Measurements from ENCODE around the gene GADD45B. TPM values are rescaled to one million over a fixed set of nuclear protein-coding genes. Genes with fewer than 3 reads are reported as not detected.

GADD45B gene
- total RNA-seq, 1 experiment from 2014 or later: 24.7 TPM

DNA sequence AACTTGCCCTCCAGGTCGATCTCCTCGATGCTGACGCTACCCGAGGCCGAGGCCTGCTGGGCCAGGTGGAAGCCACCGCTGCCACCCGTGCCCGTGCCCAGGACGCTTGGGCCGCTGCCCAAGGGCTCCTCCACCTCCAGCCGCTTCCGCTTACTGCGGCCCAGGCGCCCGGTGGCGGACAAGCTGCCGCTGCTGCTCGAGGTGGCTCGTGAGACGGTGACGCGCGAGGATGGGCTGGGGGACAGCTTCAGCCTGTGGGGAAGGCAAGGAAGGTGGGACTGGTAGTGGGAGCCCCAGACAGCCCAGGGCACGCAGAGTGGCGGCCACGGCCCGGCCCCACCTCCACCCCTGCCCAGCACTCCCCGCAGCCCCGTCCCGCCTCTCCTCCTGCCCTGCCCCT is 42.1 kb upstream of the GADD45B start:
- H4K20me1 ChIP-seq (ENCODE audit: insufficient read depth): no peaks in the 10 kb centered on the region
- CTCF ChIA-PET: no interaction called here

DNA sequence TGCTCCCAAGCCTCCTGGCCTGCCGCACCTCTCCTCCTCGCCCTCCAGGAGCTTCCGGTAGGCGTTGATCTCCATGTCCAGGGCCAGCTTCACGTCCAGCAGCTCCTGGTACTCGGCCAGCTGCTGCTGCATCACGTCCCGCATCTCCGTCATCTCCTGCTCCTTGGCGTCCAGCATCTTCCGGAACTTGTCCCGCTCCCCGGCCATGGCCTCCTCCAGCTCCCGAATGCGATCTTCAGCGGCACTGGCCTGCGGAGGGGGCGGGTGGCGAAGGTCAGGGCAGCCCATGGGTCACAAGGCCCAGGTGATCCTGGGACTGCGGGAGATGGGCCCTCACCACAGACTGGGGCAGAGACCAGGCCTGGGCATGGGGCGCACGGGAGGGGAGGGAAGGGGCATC is 41.7 kb upstream of the GADD45B start:
- BruUV-seq (replicated peaks): TSS peak; percentile 40
- no peaks in the 10 kb centered on the region for H3F3A ChIP-seq (ENCODE audit: insufficient read depth, low read depth)
- no peak overlapping the region for H3K4me2 ChIP-seq
- no peaks in the 10 kb centered on the region for H3K9me2 ChIP-seq (ENCODE audit: insufficient read depth)
- CTCF ChIA-PET: no interaction called here
- no peak overlapping the region for H3K27ac ChIP-seq
- H3K27me3 ChIP-seq (ENCODE audit: insufficient read depth, low read depth): no peaks in the 10 kb centered on the region
- intact Hi-C loops (cut with micrococcal nuclease; ENCODE audit: unreplicated experiment): no loop called here
- TF ChIP-seq, protein P1, sequence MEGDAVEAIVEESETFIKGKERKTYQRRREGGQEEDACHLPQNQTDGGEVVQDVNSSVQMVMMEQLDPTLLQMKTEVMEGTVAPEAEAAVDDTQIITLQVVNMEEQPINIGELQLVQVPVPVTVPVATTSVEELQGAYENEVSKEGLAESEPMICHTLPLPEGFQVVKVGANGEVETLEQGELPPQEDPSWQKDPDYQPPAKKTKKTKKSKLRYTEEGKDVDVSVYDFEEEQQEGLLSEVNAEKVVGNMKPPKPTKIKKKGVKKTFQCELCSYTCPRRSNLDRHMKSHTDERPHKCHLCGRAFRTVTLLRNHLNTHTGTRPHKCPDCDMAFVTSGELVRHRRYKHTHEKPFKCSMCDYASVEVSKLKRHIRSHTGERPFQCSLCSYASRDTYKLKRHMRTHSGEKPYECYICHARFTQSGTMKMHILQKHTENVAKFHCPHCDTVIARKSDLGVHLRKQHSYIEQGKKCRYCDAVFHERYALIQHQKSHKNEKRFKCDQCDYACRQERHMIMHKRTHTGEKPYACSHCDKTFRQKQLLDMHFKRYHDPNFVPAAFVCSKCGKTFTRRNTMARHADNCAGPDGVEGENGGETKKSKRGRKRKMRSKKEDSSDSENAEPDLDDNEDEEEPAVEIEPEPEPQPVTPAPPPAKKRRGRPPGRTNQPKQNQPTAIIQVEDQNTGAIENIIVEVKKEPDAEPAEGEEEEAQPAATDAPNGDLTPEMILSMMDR (conservative IDR thresholded peaks at IDR 0.05): no peak
- no peak for TF ChIP-seq EZH2 (IDR thresholded peaks at IDR 0.05; ENCODE audit: low read depth)
- H3K4me3 ChIP-seq: no peak overlapping the region
- H2AFZ ChIP-seq: no peak overlapping the region
- POLR2A ChIA-PET (ENCODE audit: unreplicated experiment): interaction anchor here (0.6 kb wide), 1 partner anchor 12 kb away, joined by 3 read pairs; no protein-coding TSS in a partner anchor
- H3K4me1 ChIP-seq (replicated peaks; ENCODE audit: insufficient read depth): no peaks in the 10 kb centered on the region
- no peaks in the 10 kb centered on the region for H3K9me3 ChIP-seq (ENCODE audit: insufficient read depth, low read depth)
- no peaks in the 10 kb centered on the region for H4K20me1 ChIP-seq (ENCODE audit: insufficient read depth)
- H3K79me2 ChIP-seq (ENCODE audit: low read depth): no peaks in the 10 kb centered on the region
- no peaks in the 10 kb centered on the region for H3K36me3 ChIP-seq (ENCODE audit: low read depth)
- DNase-seq: no peak

More for the DNA sequence above, 42.1 kb upstream of the GADD45B start:
- Histone ChIP-seq H3K79me2 (ENCODE audit: low read depth) (no peaks in the 10 kb centered on the region), H3K27me3 (ENCODE audit: insufficient read depth, low read depth) (no peaks in the 10 kb centered on the region), H3F3A (ENCODE audit: insufficient read depth, low read depth) (peaks cover 2% of the 10 kb centered on the region; the same call in 1 of the 2 replicates), H3K4me1 (replicated peaks; ENCODE audit: insufficient read depth) (no peaks in the 10 kb centered on the region), H3K36me3 (ENCODE audit: low read depth) (no peaks in the 10 kb centered on the region), H3K9me3 (ENCODE audit: insufficient read depth, low read depth) (no peaks in the 10 kb centered on the region), H3K4me3 (no peak overlapping the region), H3K27ac (no peak overlapping the region), H3K9me2 (ENCODE audit: insufficient read depth) (no peaks in the 10 kb centered on the region), H2AFZ (no peak overlapping the region), H3K4me2 (no peak overlapping the region)
- POLR2A ChIA-PET (ENCODE audit: unreplicated experiment): no interaction called here
- no peak for DNase-seq
- TF ChIP-seq EZH2 (IDR thresholded peaks at IDR 0.05; ENCODE audit: low read depth): no peak
- TF ChIP-seq, protein P1 (conservative IDR thresholded peaks at IDR 0.05): no peak
- intact Hi-C loops (cut with micrococcal nuclease; ENCODE audit: unreplicated experiment): no loop called here
- BruUV-seq (replicated peaks): no TSS peak

DNA sequence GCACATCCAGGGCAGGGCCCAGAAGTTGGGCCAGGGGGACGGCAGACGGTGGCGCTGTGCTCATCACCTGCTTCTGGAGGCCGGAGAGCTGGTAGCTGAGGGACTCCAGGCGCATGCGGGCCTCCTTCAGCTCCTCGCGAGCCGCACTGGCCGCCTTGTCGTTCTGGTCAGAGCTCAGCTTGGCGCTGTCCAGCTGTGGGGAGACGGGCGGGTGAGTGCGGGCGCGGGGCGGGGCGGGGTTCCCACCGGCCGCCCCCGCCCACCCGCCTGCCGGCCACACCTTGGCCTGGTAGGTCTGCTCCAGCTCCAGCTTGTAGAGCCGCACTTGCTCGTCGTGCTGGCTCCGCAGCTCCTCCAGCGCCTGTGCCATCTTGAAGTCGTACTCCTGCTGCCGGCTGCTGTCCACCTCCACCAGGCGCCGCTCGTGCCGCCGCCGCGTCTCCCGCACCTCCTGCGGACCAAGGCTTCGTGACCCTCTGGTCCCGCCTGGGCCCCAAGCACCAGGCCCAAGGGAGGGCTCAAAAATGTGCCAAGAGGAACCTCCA is 41.1 kb upstream of the GADD45B start:
- no TSS peak for BruUV-seq (replicated peaks)
- Histone ChIP-seq H3K9me3 (ENCODE audit: insufficient read depth, low read depth) (no peaks in the 10 kb centered on the region), H3K4me2 (no peak overlapping the region), H3K4me3 (no peak overlapping the region), H3K79me2 (ENCODE audit: low read depth) (no peaks in the 10 kb centered on the region), H4K20me1 (ENCODE audit: insufficient read depth) (no peaks in the 10 kb centered on the region), H3K36me3 (ENCODE audit: low read depth) (no peaks in the 10 kb centered on the region), H3K4me1 (replicated peaks; ENCODE audit: insufficient read depth) (no peaks in the 10 kb centered on the region), H3F3A (ENCODE audit: insufficient read depth, low read depth) (no peaks in the 10 kb centered on the region), H3K9me2 (ENCODE audit: insufficient read depth) (no peaks in the 10 kb centered on the region), H3K27me3 (ENCODE audit: insufficient read depth, low read depth) (no peaks in the 10 kb centered on the region), H3K27ac (no peak overlapping the region), H2AFZ (no peak overlapping the region)
- ChIA-PET POLR2A (ENCODE audit: unreplicated experiment) (interaction anchor here (0.6 kb wide), 1 partner anchor 13 kb away, joined by 3 read pairs; no protein-coding TSS in a partner anchor), CTCF (no interaction called here)
- TF ChIP-seq EZH2 (IDR thresholded peaks at IDR 0.05; ENCODE audit: low read depth): no peak
- TF ChIP-seq, protein P1 (conservative IDR thresholded peaks at IDR 0.05): no peak
- intact Hi-C loops (cut with micrococcal nuclease; ENCODE audit: unreplicated experiment): no loop called here
- DNase-seq: no peak
